ENCODE data around the gene HRAS.

HRAS gene

DNA sequence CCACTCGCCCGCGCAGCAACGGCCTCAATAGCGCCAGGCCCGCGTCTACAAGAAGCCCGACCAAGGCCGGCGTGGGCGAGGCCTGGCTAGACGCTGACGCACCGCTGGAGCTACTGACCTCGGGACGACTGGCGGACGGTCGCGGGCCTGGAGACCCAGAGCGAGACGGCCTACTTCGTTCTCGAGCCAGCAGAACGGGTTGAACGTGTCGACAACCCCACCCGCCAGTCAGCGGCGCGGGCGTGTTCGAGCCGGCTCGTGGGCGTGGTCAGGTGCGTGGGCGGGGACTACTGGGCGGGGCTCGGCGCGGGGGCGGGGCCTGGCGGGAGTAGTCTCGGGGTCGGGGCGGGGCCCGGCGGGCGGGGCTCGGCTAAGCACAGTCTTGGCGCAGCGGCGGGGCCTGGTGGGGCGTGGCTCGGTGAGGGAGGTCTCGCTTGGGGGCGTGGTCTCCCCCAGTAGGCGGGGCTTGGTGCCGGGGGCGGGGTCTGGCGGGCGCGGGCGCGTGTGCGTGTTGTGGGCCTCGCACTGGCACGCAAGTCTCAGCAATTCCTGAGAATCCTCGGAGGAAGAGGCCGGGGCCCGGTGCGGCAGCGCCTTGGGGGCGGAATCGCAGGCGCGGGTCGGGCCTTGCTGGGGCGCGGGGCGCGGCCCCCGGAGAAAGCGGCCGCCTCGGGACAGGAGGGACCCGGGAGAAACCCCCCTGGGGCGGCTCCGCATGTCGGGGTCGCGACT, 28.2 kb downstream of the HRAS start, which contains the start of gene RNH1:
Gene RNH1 (minus strand): TSS at position 248 of the 732 bp plus-strand sequence. CDS start 5,080 bp downstream, outside the sequence.
- peak; percentile 99 for DNase-seq

GRCh38 chr11:506238-506994, 29.0 kb downstream of the HRAS start:
- peak; percentile 98 for DNase-seq

DNA sequence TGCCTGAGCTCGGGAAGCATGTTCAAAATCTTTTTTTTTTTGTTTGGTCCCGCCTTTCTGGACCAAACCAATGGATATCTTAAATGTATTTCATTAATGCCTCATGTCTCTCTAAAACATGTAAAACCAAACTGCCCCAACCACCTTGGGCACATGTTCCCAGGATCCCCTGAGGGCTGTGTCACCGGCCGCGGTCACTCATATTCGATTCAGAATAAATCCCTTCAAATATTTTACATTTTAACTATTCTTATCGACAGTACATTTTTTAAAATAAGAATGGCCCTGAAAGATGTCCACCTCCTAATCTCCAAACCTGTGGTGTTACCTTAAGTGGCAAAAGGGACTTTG, 30.4 kb downstream of the HRAS start:
- no peak for DNase-seq

GRCh38 chr11:504053-504993, 31.1 kb downstream of the HRAS start:
- no peak for DNase-seq

DNA sequence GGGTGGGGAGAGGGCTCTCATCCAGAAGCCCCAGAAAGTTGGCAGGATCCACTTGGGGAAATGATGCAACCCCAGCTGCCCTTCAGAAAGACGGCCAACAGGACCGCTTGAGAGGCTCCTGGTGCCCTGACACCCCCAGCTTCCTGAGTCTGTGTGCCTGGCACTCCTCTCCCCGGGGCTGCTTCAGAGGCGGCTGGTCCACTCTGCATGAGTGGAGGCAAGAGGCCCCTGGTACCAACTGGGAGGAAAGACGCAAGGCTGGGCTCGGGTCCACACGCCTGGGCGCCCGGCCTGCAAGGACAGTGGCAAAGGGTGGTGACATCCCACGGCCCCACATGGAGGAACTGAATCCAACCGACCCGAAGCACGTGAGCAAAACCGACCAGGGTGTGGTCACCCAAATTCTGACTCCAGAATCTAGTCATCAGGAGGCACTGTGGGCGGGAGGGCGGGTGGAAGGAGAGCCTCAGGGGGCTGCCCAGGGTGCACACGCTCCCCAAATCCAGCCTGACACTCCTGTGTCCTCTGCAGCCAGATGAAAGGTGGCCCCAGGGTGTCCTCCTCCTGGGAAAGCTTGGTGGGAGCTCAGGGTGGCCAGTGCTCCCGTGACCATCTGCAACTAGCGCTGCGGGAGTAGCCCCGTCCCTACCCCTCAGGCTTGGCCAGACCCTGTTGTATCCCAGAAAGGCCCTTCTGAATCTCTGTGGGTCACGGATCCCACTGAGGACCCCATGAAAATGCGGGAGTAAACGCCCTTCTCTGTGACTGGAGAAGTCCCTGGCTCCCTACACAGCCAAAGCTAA, 32.0 kb downstream of the HRAS start:
- DNase-seq: no peak

DNA sequence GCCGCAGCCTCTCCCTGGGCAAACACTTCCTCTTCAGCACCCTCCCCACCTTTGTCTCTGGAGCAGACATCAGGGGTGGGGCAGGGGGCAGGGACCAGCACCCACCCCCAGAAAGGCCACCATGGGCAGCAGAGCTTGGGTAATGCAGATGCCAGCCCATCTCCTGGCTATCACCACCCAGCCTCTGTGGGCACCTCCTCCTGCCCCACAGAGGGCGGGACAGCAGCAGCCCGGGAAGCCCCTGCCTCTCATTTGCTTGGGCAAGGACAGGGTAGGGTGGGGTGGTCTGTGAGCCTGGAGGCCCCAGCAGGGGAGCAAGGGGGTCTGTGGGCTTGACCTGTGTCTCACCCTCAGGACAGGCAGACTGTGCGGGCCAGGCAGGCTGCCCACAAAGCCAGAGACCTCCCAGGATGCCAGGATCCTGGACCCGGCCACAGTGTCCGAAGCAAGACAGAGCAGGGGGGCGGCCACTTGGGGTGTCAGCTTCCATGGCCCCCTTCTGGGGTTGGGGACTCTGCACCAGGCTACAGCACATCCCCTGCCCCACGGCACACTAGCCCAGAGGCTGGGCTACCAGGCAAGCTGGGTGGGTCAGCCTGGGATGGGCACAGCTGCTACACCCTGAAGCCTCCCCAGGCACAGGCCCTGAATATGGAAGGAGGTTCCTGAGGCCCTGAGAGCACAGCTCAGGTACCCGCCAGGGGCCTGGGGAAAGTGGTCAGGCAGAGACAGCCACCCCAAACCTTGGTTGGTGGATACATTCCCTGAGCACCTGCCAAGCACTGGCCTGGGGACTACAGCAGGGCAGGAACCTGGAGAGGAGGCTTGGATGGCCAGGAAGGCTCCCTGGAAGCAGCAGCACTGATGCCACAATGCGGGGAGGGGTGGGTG, 32.8 kb downstream of the HRAS start:
- no peak for DNase-seq

GRCh38 chr11:501683-502287, 33.6 kb downstream of the HRAS start:
- no peak for DNase-seq

DNA sequence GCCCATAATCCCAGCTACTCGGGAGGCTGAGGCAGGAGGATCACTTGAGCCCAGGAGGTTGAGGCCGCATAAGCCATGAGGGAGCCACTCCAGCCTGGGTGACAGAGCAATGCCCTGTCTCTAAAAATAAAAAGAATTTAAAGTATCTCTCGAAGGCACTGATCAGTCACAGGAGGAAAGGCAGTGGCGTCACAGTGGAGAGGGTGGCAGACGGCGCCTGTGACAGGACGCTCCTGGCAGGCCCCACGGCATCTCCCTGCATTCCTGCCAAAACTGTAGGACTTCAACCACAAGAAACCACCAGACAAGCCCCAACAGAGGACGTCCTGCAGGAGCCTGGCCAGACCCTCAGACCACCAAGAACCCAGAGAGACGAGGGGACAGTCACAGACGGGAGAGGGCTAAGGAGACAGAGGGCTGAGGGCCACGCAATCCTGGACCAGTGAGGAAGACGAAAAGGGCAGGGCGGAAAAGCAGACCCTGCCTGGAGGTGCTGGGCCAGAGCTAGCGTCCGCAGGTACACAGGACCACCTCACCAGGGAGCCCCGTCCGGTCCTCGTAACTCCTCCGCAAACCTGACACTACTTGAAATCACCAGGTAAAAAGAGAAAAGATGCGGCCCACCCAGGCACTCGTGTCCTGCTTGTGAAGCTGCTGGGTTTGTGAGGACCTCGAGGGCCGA, 34.2 kb downstream of the HRAS start:
- no peak for DNase-seq

- DNase-seq: no peak
These were observed 35.9 kb downstream of the HRAS start for GRCh38 chr11:499201-500076.

DNA sequence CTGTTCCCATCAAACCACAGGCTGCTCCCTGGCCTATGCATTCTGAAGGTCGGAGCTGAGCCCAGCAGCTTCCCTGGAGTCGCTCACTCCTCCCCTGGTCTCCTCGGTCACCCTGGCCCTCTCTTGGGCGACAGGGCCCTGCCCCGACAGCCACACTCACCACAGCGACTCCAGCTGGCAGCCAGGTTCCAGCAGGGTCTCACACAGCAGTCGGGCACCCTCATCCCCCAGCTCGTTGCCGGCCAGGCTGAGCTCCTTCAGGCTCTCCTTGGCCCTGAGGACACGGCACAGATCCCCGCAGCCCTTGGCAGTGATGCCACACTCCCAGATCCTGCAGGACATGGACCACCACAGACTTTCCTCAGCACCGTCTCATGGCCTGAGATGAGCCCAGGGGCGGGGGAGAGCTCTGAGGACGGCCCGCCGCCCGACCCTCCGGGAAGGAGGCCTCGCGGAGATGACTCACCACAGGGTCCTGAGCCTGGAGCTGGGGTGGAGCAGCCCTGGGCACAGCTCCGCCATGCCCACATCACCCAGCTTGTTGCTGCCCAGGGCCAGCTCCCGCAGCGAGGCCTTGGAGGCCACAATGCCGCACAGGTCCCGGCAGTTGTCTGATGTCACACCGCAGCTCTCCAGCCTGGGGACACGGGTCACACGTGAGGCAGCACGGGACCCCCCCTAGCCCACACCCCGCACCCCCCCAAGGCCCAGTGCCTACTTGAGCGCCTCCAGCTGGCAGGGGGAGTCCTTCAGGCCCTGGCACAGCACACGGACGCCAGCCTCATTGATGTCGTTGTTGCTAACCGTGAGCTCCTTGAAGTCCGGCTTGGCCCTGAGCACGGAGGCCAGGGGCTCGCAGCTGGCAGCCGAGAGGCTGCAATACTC, 36.8 kb downstream of the HRAS start:
- DNase-seq: no peak

GRCh38 chr11:497565-498296, 37.6 kb downstream of the HRAS start:
- DNase-seq: no peak

GRCh38 chr11:496834-497564, 38.4 kb downstream of the HRAS start:
- DNase-seq: no peak

DNA sequence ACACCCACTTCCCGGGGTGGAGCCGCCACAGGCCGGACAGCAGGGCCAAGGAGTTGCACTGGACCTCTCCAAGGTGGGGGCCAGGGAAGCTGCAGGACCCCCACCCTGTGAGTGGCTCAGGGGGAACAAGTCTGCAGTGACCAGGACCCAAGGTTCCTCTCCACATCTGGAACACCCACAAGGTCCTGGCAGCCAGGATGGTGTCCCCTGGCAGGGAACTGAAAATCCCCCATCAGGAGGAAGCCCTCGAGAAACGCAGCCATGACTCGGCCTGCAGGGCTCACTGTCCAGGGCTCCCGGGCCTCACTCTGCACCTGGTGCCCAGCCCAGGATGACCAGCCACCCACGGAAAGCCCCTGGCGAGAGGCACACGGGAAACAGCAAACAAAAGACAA, 39.8 kb downstream of the HRAS start:
- DNase-seq: no peak

- no peak for DNase-seq
These were observed 40.4 kb downstream of the HRAS start for GRCh38 chr11:494761-495536.

- no peak for DNase-seq
These were observed 42.7 kb downstream of the HRAS start for GRCh38 chr11:492427-493226.

Measured in CD4-positive, alpha-beta T cell treated with Interleukin-17A for 4 hours (primary cell).